OCI-M2 (cell line): ENCODE data around the gene SPG7.

Source experiments
- DNase-seq: peaks from one replicate; lab custom pipeline; 2025; ENCODE audit not compliant: unreplicated experiment; lab: John Stamatoyannopoulos, UW

Gene SPG7

GRCh38 chr16:89511374-89511773, 3.2 kb downstream of the SPG7 start:
- DNase-seq = no peak

DNA sequence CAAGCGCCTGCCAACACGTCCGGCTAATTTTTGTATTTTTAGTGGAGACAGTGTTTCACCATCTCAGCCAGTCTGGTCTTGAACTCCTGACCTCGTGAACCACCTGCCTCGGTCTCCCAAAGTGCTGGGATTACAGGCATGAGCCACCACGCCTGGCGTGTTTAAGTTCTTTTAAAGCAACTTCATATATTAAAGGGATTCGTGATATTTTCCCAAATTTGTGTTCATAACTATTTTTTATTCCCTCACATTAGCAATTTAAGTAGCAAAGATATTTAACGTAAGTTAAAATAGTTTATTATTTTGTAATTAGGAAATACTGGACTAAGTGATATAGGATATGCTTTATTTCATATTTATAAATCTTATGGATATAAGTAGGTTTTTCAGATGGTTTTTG, 4.2 kb downstream of the SPG7 start:
- no peak for DNase-seq

- no peak for DNase-seq
These were observed 8.9 kb downstream of the SPG7 start for GRCh38 chr16:89517128-89517527.

DNA sequence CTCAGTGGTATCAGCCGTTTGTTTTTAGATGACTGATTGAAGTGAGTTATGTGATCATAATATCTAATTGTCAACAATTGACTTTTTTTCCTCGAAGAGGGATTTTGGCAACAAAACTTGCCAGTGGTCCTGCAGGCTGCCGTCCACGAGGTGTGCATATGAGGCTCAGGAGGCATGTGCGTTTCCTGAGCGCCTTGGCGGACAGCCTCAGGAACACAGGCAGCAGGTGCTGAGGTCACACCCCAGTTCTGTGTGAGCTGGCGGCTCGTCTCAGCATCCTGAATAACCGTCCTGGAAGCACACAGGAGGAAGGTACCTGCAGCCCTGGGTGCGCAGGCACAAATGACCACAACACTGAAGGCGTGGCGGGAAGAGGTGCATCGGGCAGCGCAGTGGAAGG, 11.7 kb downstream of the SPG7 start:
- DNase-seq = no peak

GRCh38 chr16:89522287-89522686, 14.1 kb downstream of the SPG7 start:
- DNase-seq = no peak

- no peak for DNase-seq
These were observed 15.6 kb downstream of the SPG7 start for GRCh38 chr16:89523680-89524344.

DNA sequence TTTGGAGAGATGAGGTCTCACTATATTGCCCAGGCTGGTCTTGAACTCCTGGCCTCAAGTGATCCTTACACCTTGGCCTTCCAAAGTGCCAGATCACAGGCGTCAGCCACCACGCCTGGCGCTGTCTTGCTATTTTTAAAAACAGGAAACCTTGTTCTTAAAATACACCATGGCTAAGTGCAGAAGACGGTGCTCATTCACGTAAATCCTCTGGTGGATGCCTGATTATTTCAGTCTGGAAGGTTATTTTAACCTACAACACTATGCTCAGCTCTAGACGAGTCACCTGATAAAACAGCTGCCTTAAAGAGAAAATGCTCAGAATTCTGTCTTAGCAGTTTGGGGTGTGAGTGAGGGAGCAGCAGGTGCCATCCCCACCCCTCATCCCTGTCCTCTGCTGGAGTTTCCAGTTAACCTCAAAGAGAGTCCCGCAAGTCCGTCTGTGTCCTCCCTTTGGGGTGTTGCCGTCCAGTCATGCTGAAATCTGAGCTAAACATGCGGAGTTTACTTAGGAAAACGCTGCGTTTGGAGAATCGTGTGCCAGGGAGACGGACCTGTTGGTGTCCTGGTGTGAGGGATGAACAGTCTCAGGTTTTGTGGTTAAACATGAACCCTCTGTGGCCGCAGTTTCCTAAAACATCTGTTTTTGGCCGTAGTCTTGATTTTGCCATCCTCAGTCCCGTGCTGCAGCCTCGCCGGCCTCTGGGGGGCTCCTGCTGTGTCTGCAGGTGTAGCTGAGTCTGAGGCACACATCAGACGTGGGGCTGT, 17.1 kb downstream of the SPG7 start:
- DNase-seq = no peak

DNA sequence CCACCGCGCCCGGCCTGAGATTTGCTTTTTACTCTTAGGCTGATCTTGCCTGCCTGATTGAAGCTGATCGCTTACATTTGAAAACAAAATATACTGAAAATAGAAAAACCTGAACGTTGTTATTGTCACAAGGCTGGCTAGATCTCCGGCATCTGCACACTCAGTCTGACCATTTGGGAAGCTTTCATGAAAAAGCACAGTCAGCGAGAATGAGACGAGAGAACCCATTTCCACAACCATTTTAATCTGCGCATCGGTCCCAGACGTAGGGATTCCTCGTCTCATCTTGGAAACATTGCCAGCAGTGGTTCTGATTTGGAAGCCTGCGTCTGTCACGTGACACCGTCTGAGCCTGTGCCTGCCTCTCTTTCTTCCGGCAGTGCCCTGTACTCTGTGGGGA, 20.9 kb downstream of the SPG7 start:
- no peak for DNase-seq

- no peak for DNase-seq
These were observed 22.5 kb downstream of the SPG7 start for GRCh38 chr16:89530401-89531381.

DNA sequence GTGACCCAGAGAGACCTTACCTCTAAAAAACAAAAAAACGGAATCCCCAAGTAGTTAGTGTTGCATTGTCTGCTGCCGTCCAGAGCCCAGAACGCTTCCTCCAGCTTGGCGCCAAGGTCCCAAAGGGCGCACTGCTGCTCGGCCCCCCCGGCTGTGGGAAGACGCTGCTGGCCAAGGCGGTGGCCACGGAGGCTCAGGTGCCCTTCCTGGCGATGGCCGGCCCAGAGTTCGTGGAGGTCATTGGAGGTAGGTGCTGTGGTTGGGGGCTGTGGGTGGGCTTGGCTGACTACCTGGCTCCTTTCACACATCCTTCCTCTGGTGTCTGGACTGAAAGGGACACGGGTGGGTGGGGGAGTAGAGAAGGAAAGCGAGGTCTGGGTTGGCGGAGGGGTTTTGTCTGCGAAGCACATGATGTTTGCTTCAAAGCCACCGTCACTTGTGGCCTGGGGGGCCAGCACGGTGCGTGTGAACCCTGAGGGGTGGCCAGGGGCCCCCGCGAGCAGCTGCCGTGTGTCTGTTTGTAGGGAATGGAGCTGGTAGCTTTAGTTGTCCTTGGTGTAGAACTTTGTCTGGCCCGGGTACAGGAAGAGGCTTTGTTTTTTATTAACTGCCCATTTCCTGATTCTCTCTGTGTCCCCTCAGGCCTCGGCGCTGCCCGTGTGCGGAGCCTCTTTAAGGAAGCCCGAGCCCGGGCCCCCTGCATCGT, 23.8 kb downstream of the SPG7 start:
- no peak for DNase-seq

- no peak for DNase-seq
These were observed 26.1 kb downstream of the SPG7 start for GRCh38 chr16:89534252-89534756.

DNA sequence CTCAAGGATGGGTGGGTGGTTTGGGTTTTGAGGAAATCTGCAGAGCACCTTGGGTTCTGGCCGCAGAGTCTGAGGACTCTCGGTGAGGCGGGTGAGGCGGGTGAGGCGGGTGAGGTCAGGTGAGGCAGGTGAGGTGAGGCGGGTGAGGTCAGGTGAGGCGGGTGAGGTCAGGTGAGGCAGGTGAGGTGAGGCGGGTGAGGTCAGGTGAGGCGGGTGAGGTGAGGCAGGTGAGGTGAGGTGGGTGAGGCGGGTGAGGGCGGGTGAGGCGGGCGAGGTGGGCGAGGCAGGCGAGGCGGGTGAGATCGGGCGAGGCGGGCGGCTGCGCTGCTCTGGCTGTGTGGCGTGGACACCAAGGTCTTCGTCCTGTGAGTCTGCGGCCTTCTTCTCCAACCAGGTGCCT, 28.2 kb downstream of the SPG7 start:
- no peak for DNase-seq

DNA sequence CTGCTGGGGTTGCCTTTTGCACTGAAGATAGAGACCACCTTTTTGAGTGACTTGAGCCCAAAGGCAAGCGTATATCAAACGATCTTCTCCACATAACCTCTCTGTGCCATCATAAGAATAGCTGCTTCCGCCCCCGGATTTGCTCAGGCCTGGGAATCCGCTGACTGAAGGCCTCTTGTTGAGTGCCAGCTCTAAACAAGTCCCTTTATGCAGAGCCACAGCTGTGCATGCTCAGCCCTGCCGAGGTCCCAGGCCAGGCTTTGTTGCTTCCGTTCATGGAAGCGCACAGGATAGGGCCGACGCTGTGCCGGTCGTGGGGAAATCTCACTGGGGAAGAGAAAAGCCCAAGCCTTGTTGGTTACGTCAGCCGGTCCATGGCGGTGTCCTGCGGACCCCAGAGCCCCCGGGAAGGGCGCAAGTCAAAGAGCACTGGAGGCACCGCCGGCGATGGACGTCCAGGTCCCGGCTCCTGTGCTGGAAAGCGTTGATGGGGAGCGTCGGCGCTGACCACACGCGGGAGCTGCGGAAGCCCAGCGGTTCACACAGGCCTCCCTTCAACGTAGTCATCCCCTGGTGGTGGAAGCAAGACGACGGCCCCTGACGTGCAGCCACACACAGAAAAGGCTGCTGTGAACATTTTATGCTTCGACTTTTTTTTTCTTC, 28.8 kb downstream of the SPG7 start:
- no peak for DNase-seq

DNA sequence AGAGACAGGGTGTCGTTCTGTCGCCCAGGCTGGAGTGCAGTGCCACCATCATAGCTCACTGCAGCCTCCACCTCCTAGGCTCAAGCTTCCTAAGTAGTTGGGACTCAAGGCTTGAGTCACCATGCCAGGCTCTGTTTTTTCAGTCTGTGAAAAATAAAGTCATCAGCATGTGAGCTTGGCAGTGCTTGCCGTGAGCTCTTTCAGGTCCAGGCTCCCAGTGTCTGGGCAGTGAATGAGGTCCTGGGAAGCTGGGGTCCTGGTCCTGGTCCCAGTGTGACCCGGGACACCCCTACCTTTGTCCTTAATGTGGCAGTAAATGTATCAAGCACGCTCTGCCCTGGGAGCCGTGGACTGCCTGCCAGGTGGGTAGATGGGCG, 29.3 kb downstream of the SPG7 start:
- no peak for DNase-seq

GRCh38 chr16:89538286-89538685, 30.1 kb downstream of the SPG7 start:
- DNase-seq = no peak

- no peak for DNase-seq
These were observed 32.4 kb downstream of the SPG7 start for GRCh38 chr16:89540557-89540956.

DNA sequence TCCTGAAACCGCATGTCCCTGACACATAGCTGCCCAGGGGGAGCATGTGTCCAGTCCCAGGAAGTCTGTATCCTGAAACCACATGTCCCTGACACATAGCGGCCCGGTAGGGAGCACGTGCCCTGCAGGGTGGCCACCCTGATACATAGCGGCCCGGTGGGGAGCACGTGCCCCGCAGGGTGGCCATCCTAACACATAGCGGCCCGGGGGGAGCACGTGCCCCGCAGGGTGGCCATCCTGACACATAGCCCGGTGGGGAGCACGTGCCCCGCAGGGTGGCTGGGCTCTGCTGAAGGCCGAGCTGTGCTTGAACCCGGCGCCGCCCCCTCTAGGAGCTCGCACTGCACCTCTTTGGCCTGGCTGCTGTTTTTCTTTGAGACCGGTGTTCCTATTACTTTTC, 33.6 kb downstream of the SPG7 start:
- DNase-seq = no peak

DNA sequence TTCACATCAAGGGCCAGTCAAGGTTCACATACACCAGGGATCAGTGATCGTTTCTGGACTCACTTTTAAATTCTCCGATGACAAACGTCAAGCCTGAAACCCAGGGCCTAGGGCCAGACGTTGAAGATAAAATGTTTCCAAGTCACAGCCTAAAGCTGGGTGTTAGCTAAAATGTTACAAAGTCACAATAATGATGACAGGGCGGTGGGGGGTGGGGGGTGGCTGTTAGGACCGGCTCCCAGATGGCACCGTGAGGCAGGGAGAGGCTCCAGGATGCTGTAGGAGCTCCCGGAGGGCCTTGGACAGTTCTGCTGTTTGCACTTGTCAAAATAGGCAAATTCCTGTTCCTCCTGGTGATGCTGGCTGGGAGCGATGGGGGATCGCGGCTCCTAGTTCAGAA, 35.9 kb downstream of the SPG7 start:
- no peak for DNase-seq

DNA sequence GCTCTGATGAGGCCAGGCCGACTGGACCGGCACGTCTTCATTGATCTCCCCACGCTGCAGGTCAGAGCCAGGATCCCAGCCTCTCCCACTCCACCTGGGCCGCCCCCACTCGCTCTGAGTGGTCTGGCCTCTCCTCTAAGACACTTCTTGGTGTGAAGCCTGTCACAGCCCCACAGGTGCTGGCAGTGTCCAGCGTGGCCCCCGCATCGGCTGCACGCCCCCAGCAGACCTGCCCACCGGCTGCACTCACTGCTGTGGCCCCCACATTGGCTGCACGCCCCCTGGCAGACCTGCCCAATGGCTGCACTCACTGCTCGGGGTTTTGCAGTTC, 36.5 kb downstream of the SPG7 start:
- DNase-seq = no peak

DNA sequence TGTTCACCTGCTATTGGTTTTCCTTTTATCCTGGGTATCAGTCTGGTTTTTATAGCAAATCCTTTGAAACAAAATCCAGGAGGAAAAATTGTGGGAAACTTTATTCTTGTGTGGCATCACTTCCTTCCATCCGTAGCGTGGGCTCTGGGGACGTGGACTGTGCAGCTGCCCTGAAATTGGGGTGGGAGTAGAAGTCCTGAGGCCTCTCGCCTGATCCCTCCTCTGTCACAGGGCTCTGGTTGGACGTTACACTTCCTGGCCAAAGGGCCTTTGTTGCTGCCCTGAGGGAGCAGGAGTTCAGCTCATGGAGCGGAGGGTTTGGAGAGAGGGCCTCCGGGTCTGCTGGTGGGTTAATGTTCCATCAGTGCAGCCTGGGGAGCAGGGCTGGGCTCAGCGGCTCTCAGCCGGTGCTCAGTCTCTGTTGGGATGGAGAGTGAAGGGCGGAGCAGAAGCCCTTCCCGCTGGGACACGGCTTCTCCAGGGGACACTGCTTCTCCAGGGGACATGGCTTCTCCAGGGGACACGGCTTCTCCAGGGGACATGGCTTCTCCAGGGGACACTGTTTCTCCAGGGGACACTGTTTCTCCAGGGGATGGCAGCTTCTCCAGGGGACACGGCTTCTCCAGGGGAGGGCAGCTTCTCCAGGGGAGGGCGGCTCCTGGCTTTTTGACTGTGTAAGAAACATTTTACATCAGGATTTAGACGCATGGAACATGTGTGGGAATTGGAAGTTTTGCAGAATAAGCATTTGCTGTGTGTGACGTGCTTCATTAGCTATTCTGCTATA, 37.0 kb downstream of the SPG7 start:
- no peak for DNase-seq
